ENCODE data around the gene SH3TC1. TPM values are rescaled to one million over a fixed set of nuclear protein-coding genes. Genes with fewer than 3 reads are reported as not detected.
A peak's percentile ranks its signal among the peaks of the same experiment; 100 is the strongest.

Gene SH3TC1
- total and polyA plus RNA-seq, 2 of the 13 experiments (the other 11 are each of a cell fraction or from before 2014, with no cell fraction given), result 14.9 to 21.8 TPM

GRCh38 chr4:8192748-8193738 is 6.0 kb upstream of the SH3TC1 start (continued):
- TF ChIP-seq ZNF770 (CRISPR knock-in tag; IDR thresholded peaks at IDR 0.05) (0 out of 2 replicates have a peak, but pooled peaks have one; percentile 17), SMC3 (IDR thresholded peaks at IDR 0.05; ENCODE audit: low read length) (peak; percentile 41; the same call in 1 of the 2 replicates), HES4 (CRISPR knock-in tag; IDR thresholded peaks at IDR 0.05; ENCODE audit: borderline replicate concordance) (no peak), SAP130 (CRISPR knock-in tag; IDR thresholded peaks at IDR 0.05; ENCODE audit: low read depth) (peak; percentile 47; the same call in 1 of the 2 replicates), ERF (CRISPR knock-in tag; IDR thresholded peaks at IDR 0.05) (peak; percentile 49; the same call in 1 of the 2 replicates), KDM2A (CRISPR knock-in tag; IDR thresholded peaks at IDR 0.05; ENCODE audit: borderline replicate concordance, low read depth) (0 out of 2 replicates have a peak, but pooled peaks have one; percentile 29), ZNF44 (CRISPR knock-in tag; IDR thresholded peaks at IDR 0.05) (no peak), ZNF317 (CRISPR knock-in tag; IDR thresholded peaks at IDR 0.05) (no peak), ZNF740 (CRISPR knock-in tag; IDR thresholded peaks at IDR 0.05) (no peak), NCOA2 (CRISPR knock-in tag; IDR thresholded peaks at IDR 0.05) (no peak), RXRB (CRISPR knock-in tag; IDR thresholded peaks at IDR 0.05; ENCODE audit: borderline replicate concordance) (no peak), ZBTB34 (CRISPR knock-in tag; IDR thresholded peaks at IDR 0.05) (no peak), ZNF792 (CRISPR knock-in tag; IDR thresholded peaks at IDR 0.05) (no peak), CHCHD3 (CRISPR knock-in tag; IDR thresholded peaks at IDR 0.05) (no peak), BCL3 (CRISPR knock-in tag; IDR thresholded peaks at IDR 0.05) (no peak), ZNF639 (CRISPR knock-in tag; conservative IDR thresholded peaks at IDR 0.05) (no peak), CCDC6 (CRISPR knock-in tag; IDR thresholded peaks at IDR 0.05) (no peak), MIXL1 (CRISPR knock-in tag; IDR thresholded peaks at IDR 0.05) (0 out of 2 replicates have a peak, but pooled peaks have one; percentile 26), SRSF4 (IDR thresholded peaks at IDR 0.05; ENCODE audit: low read depth, low read length, poor library complexity, severe bottlenecking) (no peak)

Measured in HepG2 (cell line).